Measurements from ENCODE around the gene ENO1.
"Not testable (repeated sequence)": the region's sequence is repeated elsewhere in the genome, so short reads cannot be mapped to it uniquely, and the experiment has no call there.

Gene ENO1

GRCh38 chr1:8878448-8878697 lies at the start of gene ENO1:
ENO1 (minus strand) TSS chr1:8878686; CDS start chr1:8874908, 3,778 bp downstream.
- no peak for DNase-seq (ENCODE audit: low read depth in 3 of 3)

- no peak for DNase-seq (ENCODE audit: low read depth in 3 of 3)
Measured at GRCh38 chr1:8926707-8927694, 48.5 kb upstream of the ENO1 start.

GRCh38 chr1:8925960-8926359 lies 47.5 kb upstream of the ENO1 start:
- DNase-seq (ENCODE audit: low read depth in 3 of 3) = no peak

- no peak for DNase-seq (ENCODE audit: low read depth in 3 of 3)
Measured at GRCh38 chr1:8925406-8925805, 46.9 kb upstream of the ENO1 start.

GRCh38 chr1:8922962-8923361 lies 44.5 kb upstream of the ENO1 start:
- DNase-seq (ENCODE audit: low read depth in 3 of 3) = no peak

GRCh38 chr1:8917536-8917935 lies 39.0 kb upstream of the ENO1 start:
- DNase-seq (ENCODE audit: low read depth in 3 of 3) = not testable (repeated sequence)

GRCh38 chr1:8915446-8915845 lies 37.0 kb upstream of the ENO1 start:
- DNase-seq (ENCODE audit: low read depth in 3 of 3) = no peak

- no peak for DNase-seq (ENCODE audit: low read depth in 3 of 3)
Measured at GRCh38 chr1:8914466-8914865, 36.0 kb upstream of the ENO1 start.

GRCh38 chr1:8913457-8913856 lies 35.0 kb upstream of the ENO1 start:
- DNase-seq (ENCODE audit: low read depth in 3 of 3) = no peak

- DNase-seq (ENCODE audit: low read depth in 3 of 3) = no peak
Measured at GRCh38 chr1:8911416-8912309, 33.2 kb upstream of the ENO1 start.

- DNase-seq (ENCODE audit: low read depth in 3 of 3) = no peak
Measured at GRCh38 chr1:8910914-8911313, 32.4 kb upstream of the ENO1 start.

GRCh38 chr1:8910331-8910730 lies 31.8 kb upstream of the ENO1 start:
- DNase-seq (ENCODE audit: low read depth in 3 of 3) = no peak

GRCh38 chr1:8908388-8909151 lies 30.1 kb upstream of the ENO1 start:
- no peak for DNase-seq (ENCODE audit: low read depth in 3 of 3)

- no peak for DNase-seq (ENCODE audit: low read depth in 3 of 3)
Measured at GRCh38 chr1:8905582-8906191, 27.2 kb upstream of the ENO1 start.

- no peak for DNase-seq (ENCODE audit: low read depth in 3 of 3)
Measured at GRCh38 chr1:8903908-8904650, 25.6 kb upstream of the ENO1 start.

- no peak for DNase-seq (ENCODE audit: low read depth in 3 of 3)
Measured at GRCh38 chr1:8903410-8903809, 24.9 kb upstream of the ENO1 start.

- no peak for DNase-seq (ENCODE audit: low read depth in 3 of 3)
Measured at GRCh38 chr1:8902765-8903164, 24.3 kb upstream of the ENO1 start.

- not testable (repeated sequence) for DNase-seq (ENCODE audit: low read depth in 3 of 3)
Measured at GRCh38 chr1:8900684-8901083, 22.2 kb upstream of the ENO1 start.

- DNase-seq (ENCODE audit: low read depth in 3 of 3) = no peak
Measured at GRCh38 chr1:8899046-8899445, 20.6 kb upstream of the ENO1 start.

GRCh38 chr1:8898418-8898817 lies 19.9 kb upstream of the ENO1 start:
- DNase-seq (ENCODE audit: low read depth in 3 of 3) = not testable (repeated sequence)

GRCh38 chr1:8897505-8897904 lies 19.0 kb upstream of the ENO1 start:
- not testable (repeated sequence) for DNase-seq (ENCODE audit: low read depth in 3 of 3)

Data from stimulated activated CD4-positive, alpha-beta T cell treated with anti-CD3 and anti-CD28 coated beads, TNF-alpha, amount 100 ng/mL, for 24 hours (primary cell).